Body of pancreas (tissue), 4 donors: ENCODE measurements around the gene PLA2G12B.

ENCODE experiments used
- CTCF ChIP-seq, 7 experiments: fragments of 450-650 bp in 4 of 7; fragments of 200-600 bp in 3 of 7; sonication (generic) in 3 of 7; IDR thresholded peaks; one replicate each; pipeline ENCODE4 v1.5.1; 2016 to 2019; ENCODE audit warnings: antibody characterized with exemption in 7 of 7
- POLR2A ChIP-seq, 3 donors: fragments of 450-650 bp; IDR thresholded peaks; one replicate each; pipeline ENCODE4 v1.6.1; 2016; ENCODE audit warnings: antibody characterized with exemption in 3 of 3, mild to moderate bottlenecking in 2 of 3

- TF ChIP-seq CTCF (IDR thresholded peaks at IDR 0.05) (no peak), POLR2A (IDR thresholded peaks at IDR 0.05) (no peak)
Measured at GRCh38 chr10:72976886-72977285, 22.3 kb upstream of the PLA2G12B start.
